T-helper 2 cell treated with Interferon-gamma antibody and Interleukin-4, amounts not matched to agents 100 ng/mL and 5 ng/mL, for 36 hours (primary cell): ENCODE results near the gene POLR2L. TPM values are rescaled to one million over a fixed set of nuclear protein-coding genes. Genes with fewer than 3 reads are reported as not detected.

Experiments used
- intact Hi-C: fragments of 100-400 bp; cut with micrococcal nuclease; formaldehyde crosslinking; loops from one replicate; pipeline ENCODE4 v1.15.1; 2023
- total RNA-seq: library from RNA; stranded (reverse); gene quantifications from 2 replicates; pipeline ENCODE4 v1.2.3, GENCODE V29; 2022

POLR2L gene
- total RNA-seq, result 105 and 106 TPM in 2 replicates

DNA sequence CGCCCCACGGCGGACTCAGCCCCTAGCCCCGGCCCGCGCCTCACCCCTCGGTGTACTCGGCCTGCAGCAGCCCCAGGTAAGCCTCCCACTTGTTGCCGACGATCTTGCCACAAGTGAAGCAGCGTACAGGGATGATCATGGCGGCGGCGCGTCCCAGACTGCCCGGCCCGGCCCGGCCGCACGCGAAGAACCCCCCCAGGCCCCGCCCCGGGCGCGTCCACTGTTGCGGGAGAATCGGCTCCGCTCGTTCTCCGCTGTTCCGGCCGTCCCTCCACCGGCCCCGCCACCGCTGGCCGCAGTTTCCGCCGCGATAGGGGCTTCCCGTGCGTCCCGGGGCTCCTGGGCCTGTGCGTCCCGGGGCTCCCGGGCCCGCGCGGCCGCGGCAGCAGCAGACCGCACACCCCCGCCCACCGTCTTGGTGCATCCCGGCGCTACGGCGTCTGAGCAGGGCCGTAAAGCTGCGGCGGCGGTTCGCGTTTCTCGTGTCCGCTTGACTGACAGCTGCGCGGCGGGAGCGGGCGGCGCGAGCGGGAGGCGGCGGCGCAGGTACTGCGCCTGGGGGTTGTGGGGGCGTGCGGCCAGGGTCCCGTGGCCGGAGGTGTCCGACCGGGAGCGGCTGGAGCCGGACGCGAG, at the start of gene POLR2L, which contains the start of gene TSPAN4:
TSS of gene POLR2L (minus strand) at position 160 of the 633 bp plus-strand sequence. CDS start at position 139, 21 bp downstream.
TSS of gene TSPAN4 (plus strand) at position 483 of the 633 bp plus-strand sequence. CDS start 7,453 bp downstream, outside the sequence.
- intact Hi-C loops, result loop anchor here (2.0 kb wide), 2 partner anchors 22 to 34 kb away; partner anchors contain the start of gene RPLP2

GRCh38 chr11:890794-891540, 48.6 kb upstream of the POLR2L start:
- intact Hi-C loops, result no loop called here

- intact Hi-C loops, result no loop called here
Observed at GRCh38 chr11:889687-890475, 47.6 kb upstream of the POLR2L start.

- intact Hi-C loops, result no loop called here
Observed at GRCh38 chr11:889257-889656, 46.9 kb upstream of the POLR2L start.

DNA sequence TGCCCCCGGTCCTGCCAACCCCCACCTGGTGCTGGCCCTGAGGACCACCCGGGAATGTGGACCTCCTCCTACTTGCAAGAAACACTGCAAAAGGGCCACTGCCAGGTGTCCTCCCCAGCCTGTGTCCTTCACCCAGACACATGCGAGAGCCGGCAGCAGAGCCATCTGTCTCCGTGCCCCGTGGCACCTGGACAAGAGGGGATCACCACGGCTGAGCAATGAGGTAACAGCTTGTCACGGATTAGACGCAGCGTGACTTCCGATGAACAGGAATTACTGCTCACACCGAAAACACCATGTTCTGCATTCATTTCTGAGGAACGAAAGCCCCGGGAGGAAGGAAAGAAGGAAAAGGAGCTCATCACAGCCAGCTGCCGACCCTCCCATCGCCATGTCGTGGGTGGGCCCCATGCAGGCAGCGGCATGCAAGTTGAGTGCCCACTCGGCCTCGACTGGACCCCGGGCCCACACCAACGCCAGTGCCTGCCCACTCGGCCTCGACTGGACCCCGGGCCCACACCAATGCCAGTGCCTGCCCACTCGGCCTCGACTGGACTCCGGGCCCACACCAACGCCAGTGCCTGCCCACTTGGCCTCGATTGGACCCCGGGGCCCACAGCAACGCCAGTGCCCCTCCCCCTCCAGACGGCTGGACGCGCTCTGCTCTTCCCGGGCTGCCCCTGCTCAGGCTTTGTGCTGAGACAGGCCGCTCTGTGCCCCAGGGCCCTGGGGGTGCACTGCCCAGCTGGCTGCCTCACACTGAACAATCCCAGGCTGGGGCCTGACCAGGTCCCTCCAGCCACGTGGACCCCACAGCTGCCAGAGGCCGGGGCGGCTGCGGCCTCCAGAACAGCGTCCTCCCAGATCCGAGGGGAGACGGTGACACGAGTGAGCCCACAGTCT, 46.2 kb upstream of the POLR2L start:
- intact Hi-C loops, result no loop called here

DNA sequence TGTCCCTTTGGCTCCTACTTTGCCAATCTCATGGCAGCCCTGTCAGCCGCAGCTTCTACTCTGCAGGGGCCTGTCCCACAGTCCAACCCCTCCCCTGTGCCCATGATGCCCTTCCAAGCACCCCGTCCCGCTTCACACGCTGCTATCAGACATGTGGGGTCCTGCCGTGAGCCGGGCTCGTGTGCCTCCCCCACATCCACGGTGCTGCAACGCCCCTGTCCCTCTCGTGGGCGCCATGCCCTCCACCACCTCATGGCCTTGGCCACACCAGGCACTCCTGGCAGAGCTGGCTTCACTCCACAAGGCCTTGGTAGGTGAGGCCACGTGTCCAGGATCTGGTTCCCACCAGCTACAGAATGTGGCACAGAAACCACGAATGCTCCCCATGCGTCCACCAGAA, 45.3 kb upstream of the POLR2L start:
- intact Hi-C loops, result no loop called here

GRCh38 chr11:886568-886967, 44.2 kb upstream of the POLR2L start:
- intact Hi-C loops, result no loop called here

DNA sequence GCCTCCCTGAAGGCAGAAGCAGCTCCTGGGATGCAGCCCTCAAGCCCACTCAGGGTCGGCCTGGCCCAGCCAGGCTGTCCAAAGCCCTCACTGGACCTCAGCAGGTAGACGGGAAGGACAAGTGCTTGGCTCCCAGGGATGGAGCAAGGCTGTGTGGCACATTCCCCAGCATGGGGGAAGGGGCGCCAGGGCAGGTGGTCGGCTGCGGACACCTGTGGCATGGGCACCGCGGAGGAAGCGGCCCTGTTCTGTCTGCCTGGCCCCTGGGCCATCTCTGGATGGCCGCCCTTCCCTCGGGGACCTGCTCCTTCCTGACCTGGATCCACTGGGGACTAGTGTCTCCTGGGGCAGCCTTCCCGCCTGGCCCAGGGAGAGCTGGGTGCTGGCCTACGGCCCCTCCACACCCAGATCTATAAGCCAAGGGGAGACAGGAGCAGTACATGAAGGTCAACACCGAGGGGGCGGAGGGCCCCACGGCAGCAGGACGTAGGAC, 42.3 kb upstream of the POLR2L start:
- intact Hi-C loops, result no loop called here

DNA sequence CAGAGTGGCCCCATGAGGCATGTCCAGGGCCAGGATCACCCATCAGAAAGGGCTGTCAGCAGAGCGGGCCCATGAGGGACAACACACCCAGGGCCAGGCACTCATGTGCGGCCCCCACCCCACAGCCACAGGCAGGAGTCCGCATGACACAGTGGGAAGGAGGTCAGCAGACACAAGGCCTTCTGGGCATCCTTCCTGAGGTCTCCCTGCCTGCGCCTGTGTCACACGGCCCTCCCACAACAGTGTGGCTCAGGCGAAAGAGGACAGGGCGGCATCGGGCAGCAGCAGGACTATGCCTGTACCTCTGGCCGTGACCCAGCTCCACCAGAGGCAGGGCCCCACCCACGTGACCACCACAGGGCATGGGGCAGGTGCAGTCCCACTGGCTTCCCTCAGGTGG, 41.2 kb upstream of the POLR2L start:
- intact Hi-C loops, result no loop called here

- intact Hi-C loops, result no loop called here
Observed at GRCh38 chr11:882596-882995, 40.3 kb upstream of the POLR2L start.

GRCh38 chr11:880447-880846, 38.1 kb upstream of the POLR2L start:
- intact Hi-C loops, result no loop called here

- intact Hi-C loops, result no loop called here
Observed at GRCh38 chr11:877565-877964, 35.2 kb upstream of the POLR2L start.

GRCh38 chr11:876545-876944, 34.2 kb upstream of the POLR2L start:
- intact Hi-C loops, result no loop called here

DNA sequence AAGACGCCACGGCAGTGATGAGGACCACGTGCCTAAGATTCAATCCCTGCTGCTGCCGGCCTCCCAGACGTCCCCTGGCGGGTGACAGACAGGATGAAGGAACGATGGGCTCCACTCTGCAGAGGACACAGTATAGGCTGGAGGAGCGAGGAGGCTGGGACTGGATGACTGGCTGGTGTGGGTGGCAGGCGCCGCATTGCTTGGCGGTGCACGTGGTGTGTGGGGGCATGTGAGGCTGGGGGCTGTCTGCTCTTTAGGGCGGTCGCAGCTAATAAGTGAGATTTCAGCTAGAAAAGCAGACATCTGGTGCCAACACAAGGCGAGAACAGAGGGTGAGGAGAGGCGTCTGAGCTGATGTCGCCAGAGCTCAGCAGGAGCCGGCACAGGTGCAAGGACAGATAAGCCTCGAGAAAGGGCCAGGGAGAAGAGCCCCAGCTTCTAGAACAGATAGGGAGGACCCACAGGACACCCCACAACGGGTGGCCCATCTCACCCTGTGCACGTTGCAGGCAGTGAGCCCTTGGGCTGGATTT, 33.5 kb upstream of the POLR2L start:
- intact Hi-C loops, result no loop called here

GRCh38 chr11:875203-875602, 32.9 kb upstream of the POLR2L start:
- intact Hi-C loops, result no loop called here

DNA sequence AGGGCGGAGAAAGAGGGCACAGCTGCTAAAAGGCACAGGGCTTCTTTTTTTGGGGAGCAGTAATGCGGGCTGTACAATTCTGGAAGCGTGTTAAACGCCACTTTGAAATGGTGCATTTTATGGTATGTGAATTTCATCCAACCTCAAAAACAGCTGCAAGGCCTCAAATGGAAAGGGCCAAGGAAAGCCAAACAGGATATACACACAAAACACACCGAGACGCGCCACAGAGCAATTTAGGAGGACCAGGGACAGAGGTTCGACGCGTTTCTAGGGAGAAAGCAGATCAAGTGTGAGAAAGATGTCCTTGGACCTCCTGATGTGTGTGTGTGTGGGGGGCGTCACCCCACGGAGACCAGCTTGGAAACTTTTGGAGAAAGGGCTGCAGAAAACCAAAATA, 31.4 kb upstream of the POLR2L start:
- intact Hi-C loops, result no loop called here

DNA sequence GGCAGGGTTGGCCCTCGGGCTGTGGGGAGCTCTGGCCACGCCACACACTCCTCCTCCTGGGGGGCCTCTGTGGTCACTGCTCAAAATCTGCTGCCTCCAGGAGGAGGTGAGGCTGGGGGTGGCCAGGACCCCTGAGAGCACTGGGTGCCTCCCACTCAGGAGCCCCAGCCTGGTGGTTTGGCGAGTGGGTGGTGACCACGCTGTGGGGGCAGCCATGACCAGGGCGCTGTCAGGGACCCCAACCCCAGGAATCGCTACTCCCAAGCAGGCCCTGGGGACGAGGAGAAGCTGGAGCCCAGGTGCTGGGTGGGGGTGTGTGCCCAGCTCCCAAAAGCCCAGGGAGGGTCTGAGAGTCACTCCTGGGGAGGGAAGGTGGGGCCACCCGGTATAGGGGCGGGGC, 30.5 kb upstream of the POLR2L start:
- intact Hi-C loops, result no loop called here

- intact Hi-C loops, result no loop called here
Observed at GRCh38 chr11:871472-871871, 29.1 kb upstream of the POLR2L start.

GRCh38 chr11:870418-870817, 28.1 kb upstream of the POLR2L start:
- intact Hi-C loops, result no loop called here

DNA sequence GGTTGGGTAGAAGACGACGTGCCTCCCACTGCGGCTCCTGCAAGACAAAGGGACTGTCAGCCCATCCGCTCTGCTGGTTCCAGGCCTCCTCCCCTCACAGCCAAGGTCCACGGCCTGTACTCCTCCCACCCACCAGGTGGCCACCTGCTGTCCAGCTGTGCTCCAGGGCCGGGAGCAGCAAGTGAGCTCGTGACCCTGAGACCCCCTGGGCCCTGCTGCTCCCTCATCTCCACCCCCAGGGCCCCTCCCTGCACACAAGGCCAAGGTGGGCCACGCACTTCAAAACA, 27.7 kb upstream of the POLR2L start:
- intact Hi-C loops, result no loop called here
